ENCODE data around the gene FAM184A.

The FAM184A gene

GRCh38 chr6:119026822-119027221 lies 51.6 kb downstream of the FAM184A start:
- H3K27ac ChIP-seq (ENCODE audit: low read length): no peak overlapping the region

GRCh38 chr6:119025793-119026192 lies 52.7 kb downstream of the FAM184A start:
- Histone ChIP-seq H4K20me1 (ENCODE audit: insufficient read depth, low read length) (no peaks in the 10 kb centered on the region), H3K4me2 (ENCODE audit: insufficient read depth, low read length) (no peak overlapping the region), H3K27ac (ENCODE audit: low read length) (no peak overlapping the region), H3K27me3 (ENCODE audit: insufficient read depth, low read length, poor library complexity) (peaks cover 17% of the 10 kb centered on the region), H3K9me3 (ENCODE audit: insufficient read depth, low read length, severe bottlenecking) (no peaks in the 10 kb centered on the region), H2AFZ (ENCODE audit: low read depth, low read length) (no peak overlapping the region), H3K79me2 (ENCODE audit: insufficient read depth, low read length) (no peaks in the 10 kb centered on the region), H3K4me3 (ENCODE audit: low read depth in 1 of 2, low read length in 2 of 2) (no peak overlapping the region), H3K36me3 (ENCODE audit: insufficient read depth, low read length) (no peaks in the 10 kb centered on the region), H3K9ac (ENCODE audit: low read depth, low read length) (no peak overlapping the region), H3K4me1 (ENCODE audit: insufficient read depth, low read length) (no peaks in the 10 kb centered on the region)
- no peak for TF ChIP-seq EZH2 (IDR thresholded peaks at IDR 0.05; ENCODE audit: borderline replicate concordance, low read depth, low read length, severe bottlenecking)
- TF ChIP-seq CTCF (IDR thresholded peaks at IDR 0.05; ENCODE audit: borderline replicate concordance, extremely low read depth, low read length, poor library complexity, severe bottlenecking): no peak
- ATAC-seq (ENCODE audit: insufficient read depth, low read depth) (no peak), DNase-seq (no peak)

More at GRCh38 chr6:119026822-119027221, 51.6 kb downstream of the FAM184A start:
- no peak overlapping the region for H3K4me2 ChIP-seq (ENCODE audit: insufficient read depth, low read length)
- H3K4me1 ChIP-seq (ENCODE audit: insufficient read depth, low read length): no peaks in the 10 kb centered on the region
- no peaks in the 10 kb centered on the region for H4K20me1 ChIP-seq (ENCODE audit: insufficient read depth, low read length)
- H3K27me3 ChIP-seq (ENCODE audit: insufficient read depth, low read length, poor library complexity): peaks cover 17% of the 10 kb centered on the region
- H3K79me2 ChIP-seq (ENCODE audit: insufficient read depth, low read length): no peaks in the 10 kb centered on the region
- H3K9ac ChIP-seq (ENCODE audit: low read depth, low read length): no peak overlapping the region
- no peak for TF ChIP-seq CTCF (IDR thresholded peaks at IDR 0.05; ENCODE audit: borderline replicate concordance, extremely low read depth, low read length, poor library complexity, severe bottlenecking)
- TF ChIP-seq EZH2 (IDR thresholded peaks at IDR 0.05; ENCODE audit: borderline replicate concordance, low read depth, low read length, severe bottlenecking): no peak
- H3K36me3 ChIP-seq (ENCODE audit: insufficient read depth, low read length): no peaks in the 10 kb centered on the region
- H3K4me3 ChIP-seq (ENCODE audit: low read depth in 1 of 2, low read length in 2 of 2): no peak overlapping the region
- H3K9me3 ChIP-seq (ENCODE audit: insufficient read depth, low read length, severe bottlenecking): no peaks in the 10 kb centered on the region
- no peak overlapping the region for H2AFZ ChIP-seq (ENCODE audit: low read depth, low read length)
- DNase-seq (no peak), ATAC-seq (ENCODE audit: insufficient read depth, low read depth) (no peak)

- Histone ChIP-seq H3K27me3 (ENCODE audit: insufficient read depth, low read length, poor library complexity) (peaks cover 20% of the 10 kb centered on the region), H4K20me1 (ENCODE audit: insufficient read depth, low read length) (no peaks in the 10 kb centered on the region), H3K4me3 (ENCODE audit: low read depth in 1 of 2, low read length in 2 of 2) (no peak overlapping the region), H3K27ac (ENCODE audit: low read length) (no peak overlapping the region), H3K9ac (ENCODE audit: low read depth, low read length) (no peak overlapping the region), H3K79me2 (ENCODE audit: insufficient read depth, low read length) (no peaks in the 10 kb centered on the region), H3K36me3 (ENCODE audit: insufficient read depth, low read length) (no peaks in the 10 kb centered on the region), H2AFZ (ENCODE audit: low read depth, low read length) (0 out of 2 replicates have a peak overlapping the region, but pooled peaks have one; percentile 25), H3K4me2 (ENCODE audit: insufficient read depth, low read length) (no peak overlapping the region), H3K4me1 (ENCODE audit: insufficient read depth, low read length) (no peaks in the 10 kb centered on the region), H3K9me3 (ENCODE audit: insufficient read depth, low read length, severe bottlenecking) (no peaks in the 10 kb centered on the region)
- no peak for TF ChIP-seq CTCF (IDR thresholded peaks at IDR 0.05; ENCODE audit: borderline replicate concordance, extremely low read depth, low read length, poor library complexity, severe bottlenecking)
- TF ChIP-seq EZH2 (IDR thresholded peaks at IDR 0.05; ENCODE audit: borderline replicate concordance, low read depth, low read length, severe bottlenecking): no peak
- no peak for ATAC-seq (ENCODE audit: insufficient read depth, low read depth)
- no peak for DNase-seq
These were observed 54.4 kb downstream of the FAM184A start for GRCh38 chr6:119024111-119024510.

- Histone ChIP-seq H3K9me3 (ENCODE audit: insufficient read depth, low read length, severe bottlenecking) (no peaks in the 10 kb centered on the region), H3K4me3 (ENCODE audit: low read depth in 1 of 2, low read length in 2 of 2) (no peak overlapping the region), H3K4me2 (ENCODE audit: insufficient read depth, low read length) (no peak overlapping the region), H2AFZ (ENCODE audit: low read depth, low read length) (no peak overlapping the region), H3K79me2 (ENCODE audit: insufficient read depth, low read length) (no peaks in the 10 kb centered on the region), H3K27ac (ENCODE audit: low read length) (no peak overlapping the region), H3K9ac (ENCODE audit: low read depth, low read length) (no peak overlapping the region), H3K4me1 (ENCODE audit: insufficient read depth, low read length) (no peaks in the 10 kb centered on the region), H3K27me3 (ENCODE audit: insufficient read depth, low read length, poor library complexity) (peaks cover 18% of the 10 kb centered on the region), H3K36me3 (ENCODE audit: insufficient read depth, low read length) (no peaks in the 10 kb centered on the region), H4K20me1 (ENCODE audit: insufficient read depth, low read length) (no peaks in the 10 kb centered on the region)
- TF ChIP-seq EZH2 (IDR thresholded peaks at IDR 0.05; ENCODE audit: borderline replicate concordance, low read depth, low read length, severe bottlenecking) (no peak), CTCF (IDR thresholded peaks at IDR 0.05; ENCODE audit: borderline replicate concordance, extremely low read depth, low read length, poor library complexity, severe bottlenecking) (no peak)
- no peak for DNase-seq
- ATAC-seq (ENCODE audit: insufficient read depth, low read depth): no peak
These were observed 55.7 kb downstream of the FAM184A start for GRCh38 chr6:119022796-119023195.
